GM19328 (cell line): Measurements from ENCODE around the gene TM9SF1.

ENCODE experiments used
- ATAC-seq: cut with Tn5 transposase; IDR thresholded peaks from one replicate; pipeline ENCODE4 v1.9.1; 2021; ENCODE audit warnings: mild to moderate bottlenecking, moderate library complexity; ENCODE audit not compliant: unreplicated experiment

The TM9SF1 gene

GRCh38 chr14:24198814-24199524 lies 3.7 kb upstream of the TM9SF1 start:
- ATAC-seq = no peak

DNA sequence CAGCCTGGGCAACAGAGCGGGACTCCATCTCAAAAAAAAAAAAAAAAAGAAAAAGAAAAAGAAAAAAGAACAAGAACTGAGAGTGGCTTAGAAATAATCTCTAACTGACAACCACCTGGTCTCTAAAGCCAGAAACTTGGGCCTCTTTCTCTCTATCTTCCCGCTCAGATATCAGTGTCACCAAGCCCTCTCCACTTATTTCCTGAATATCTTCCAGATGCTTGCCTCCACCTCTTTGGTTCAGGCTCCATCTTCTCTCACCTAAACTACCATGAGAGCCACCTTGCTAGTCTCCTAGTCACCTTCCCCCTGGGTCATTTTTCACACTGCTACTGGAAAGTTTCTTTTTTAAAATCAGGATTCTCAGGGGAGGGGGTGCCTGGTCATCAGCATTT lies 1.8 kb upstream of the TM9SF1 start:
- no peak for ATAC-seq

- ATAC-seq = peak; percentile 9
Observed at GRCh38 chr14:24196071-24197055, 1.1 kb upstream of the TM9SF1 start.

- no peak for ATAC-seq
Observed at GRCh38 chr14:24194873-24195185, 412 bp downstream of the TM9SF1 start.

DNA sequence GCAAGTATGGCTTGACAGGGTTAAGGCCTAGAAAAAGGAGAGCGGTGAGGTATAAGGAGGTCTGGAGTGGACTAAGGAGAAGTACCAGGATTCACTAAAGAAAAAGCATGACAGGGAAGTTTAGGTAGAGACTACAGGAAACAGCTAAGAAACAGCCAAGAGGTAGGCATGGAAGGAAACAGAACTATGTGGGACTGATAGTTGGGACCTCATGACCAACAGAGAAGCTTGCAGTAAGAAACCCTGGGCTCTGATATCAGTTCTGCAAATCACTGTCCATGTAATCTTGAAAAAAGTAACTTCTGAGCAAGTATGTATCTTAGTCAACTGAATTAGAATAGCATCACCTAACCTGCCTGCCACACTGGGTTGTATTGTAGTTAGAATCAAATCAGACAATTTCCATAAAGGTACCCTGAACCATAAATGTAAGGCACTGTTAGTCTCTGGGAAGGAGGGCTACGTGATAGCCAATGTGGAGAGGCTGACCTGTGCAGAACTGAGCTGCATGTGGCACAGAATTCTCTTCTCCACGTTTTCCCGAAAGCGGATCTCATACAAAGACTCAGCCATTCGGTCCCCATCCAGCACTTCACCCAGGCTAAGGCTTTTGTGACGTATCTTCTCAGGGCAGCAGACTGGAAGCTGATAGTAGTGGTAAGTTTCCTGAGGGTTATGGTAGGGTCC lies 912 bp downstream of the TM9SF1 start:
- ATAC-seq = no peak

GRCh38 chr14:24192933-24193332 lies 2.3 kb downstream of the TM9SF1 start:
- ATAC-seq = no peak

DNA sequence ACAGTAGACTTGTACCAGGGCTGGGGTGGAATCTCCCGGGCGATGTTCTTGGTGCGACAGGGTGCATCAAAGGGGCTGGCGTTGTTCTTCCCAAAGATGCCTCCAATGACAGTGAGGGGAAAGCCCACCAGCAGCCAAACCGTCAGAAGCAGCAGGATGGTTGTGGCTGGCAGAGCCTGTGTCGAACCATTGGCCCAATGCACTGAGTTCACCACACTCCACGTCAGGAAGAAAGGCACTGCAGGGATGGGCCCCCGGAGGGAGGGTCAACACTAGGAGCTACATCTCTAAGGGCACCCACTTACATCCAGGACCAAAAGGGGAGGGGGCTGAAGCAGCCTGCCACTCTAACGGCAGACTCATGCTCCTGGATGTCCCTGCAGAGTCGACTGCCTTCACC lies 4.8 kb downstream of the TM9SF1 start:
- no peak for ATAC-seq

- ATAC-seq = no peak
Observed at GRCh38 chr14:24189460-24189859, 5.8 kb downstream of the TM9SF1 start.

DNA sequence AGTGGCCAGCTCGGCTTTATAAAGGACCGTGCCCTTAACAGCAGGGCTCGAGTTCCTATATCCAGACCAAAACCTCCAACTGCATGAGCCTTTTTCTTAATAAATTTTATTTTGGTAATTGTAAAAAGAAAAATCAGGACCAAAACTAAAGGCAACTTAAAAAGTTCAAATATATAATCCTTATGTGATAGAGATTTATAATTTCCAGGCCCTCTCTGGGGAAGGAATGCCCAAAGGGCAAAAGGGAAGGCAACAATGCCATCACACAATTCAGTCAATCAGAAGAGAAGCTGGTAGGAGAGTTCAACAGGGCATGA lies 6.2 kb downstream of the TM9SF1 start:
- no peak for ATAC-seq

GRCh38 chr14:24188251-24189058 lies 6.8 kb downstream of the TM9SF1 start, which contains the start of gene IPO4:
Gene IPO4 (minus strand): TSS chr14:24188816. CDS start chr14:24188787, 29 bp downstream.
- peak; percentile 88 for ATAC-seq

DNA sequence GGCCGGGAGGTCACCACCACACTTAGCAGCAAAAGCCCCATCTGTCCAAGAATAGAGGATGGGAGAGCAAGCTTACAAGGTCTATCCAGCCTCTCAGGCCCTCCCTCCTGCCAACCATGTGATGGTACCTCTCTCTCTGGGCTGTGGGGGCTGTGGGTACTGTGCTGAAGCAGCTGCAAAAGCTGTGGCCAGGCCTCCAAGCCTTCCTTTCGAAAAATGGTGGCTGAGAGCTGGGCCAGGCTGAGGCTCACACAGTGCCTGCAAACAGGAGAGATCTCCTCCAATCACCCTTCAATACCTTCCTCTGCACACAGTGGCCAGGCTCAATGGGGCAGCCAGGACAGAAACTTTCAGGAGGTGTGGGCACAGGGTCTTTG lies 7.7 kb downstream of the TM9SF1 start:
- no peak for ATAC-seq

DNA sequence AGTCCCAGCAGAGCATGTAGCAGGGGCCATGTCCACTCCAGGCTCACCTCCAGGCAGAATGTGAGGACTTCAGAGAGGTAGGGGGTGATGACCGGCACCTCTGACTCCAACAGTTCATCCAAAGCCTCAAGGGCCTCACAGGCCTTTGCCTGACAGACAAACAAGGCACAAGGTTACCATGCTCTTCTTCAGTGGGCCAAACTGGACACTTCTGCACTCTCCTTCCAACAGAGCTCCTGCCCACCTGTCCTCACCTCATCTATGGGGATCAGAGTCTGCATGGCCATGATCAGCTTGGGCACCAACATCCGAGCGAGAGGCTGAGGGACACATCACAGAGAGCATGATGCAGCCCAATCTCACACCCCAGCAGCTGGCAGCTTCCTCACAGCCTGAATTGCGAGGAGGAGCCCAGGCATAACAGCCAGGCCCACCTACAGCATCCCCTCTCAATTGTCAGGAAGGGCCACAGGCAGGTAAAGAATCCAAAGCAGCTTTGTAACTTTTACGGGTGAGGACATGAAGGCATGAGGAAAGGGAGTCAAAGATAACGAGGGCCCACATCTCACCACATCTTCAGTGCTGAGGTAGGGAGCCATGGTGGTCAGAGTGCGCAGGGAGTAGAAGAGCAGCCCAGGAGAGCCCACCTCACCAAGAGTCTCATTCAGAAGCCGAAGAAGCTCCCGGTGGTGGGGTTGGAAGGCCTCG lies 8.3 kb downstream of the TM9SF1 start:
- ATAC-seq = no peak

DNA sequence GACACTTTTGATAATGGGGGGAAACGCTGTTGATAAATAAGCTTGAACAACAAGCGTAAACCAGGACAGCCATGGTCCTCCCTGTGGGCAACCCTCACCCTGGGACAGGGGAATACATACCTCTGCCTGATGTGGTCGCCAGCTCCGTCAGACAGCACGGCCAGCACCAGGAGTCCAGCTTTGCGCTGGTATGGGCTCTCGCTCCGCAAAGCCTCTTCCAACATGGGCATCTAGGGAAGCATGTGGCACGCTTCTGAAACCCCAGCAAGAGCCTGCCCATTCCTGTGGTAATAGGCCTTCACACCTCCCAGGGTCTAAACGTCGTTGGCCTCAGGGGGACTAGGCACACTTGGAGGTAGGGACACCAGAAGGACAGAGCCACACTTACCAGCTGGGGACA lies 9.5 kb downstream of the TM9SF1 start:
- no peak for ATAC-seq

GRCh38 chr14:24185026-24185425 lies 10.2 kb downstream of the TM9SF1 start:
- ATAC-seq = no peak

GRCh38 chr14:24184104-24184970 lies 10.9 kb downstream of the TM9SF1 start:
- no peak for ATAC-seq

DNA sequence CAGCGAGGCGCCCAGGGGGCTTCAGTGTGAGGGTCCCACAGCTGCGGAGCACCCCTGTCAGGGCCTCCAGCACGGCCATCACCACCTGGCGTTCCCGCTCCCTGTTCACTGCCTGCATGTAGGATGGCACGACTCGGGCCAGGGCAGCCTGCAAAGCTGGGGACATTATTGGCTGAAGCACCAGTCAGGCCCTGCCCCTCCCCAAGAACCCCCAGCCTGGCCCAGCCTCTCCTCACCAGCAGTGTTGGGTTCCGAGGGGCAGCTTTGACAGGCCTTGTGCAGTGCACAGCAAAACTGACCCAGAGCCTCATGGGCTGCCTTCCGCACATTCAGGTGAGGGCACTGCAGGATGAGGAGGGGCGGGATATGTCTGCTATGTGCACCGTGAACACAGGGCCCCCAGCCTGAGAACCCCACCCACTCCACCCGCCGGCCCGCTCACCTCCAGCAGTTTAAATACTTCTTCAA lies 12.2 kb downstream of the TM9SF1 start:
- no peak for ATAC-seq

DNA sequence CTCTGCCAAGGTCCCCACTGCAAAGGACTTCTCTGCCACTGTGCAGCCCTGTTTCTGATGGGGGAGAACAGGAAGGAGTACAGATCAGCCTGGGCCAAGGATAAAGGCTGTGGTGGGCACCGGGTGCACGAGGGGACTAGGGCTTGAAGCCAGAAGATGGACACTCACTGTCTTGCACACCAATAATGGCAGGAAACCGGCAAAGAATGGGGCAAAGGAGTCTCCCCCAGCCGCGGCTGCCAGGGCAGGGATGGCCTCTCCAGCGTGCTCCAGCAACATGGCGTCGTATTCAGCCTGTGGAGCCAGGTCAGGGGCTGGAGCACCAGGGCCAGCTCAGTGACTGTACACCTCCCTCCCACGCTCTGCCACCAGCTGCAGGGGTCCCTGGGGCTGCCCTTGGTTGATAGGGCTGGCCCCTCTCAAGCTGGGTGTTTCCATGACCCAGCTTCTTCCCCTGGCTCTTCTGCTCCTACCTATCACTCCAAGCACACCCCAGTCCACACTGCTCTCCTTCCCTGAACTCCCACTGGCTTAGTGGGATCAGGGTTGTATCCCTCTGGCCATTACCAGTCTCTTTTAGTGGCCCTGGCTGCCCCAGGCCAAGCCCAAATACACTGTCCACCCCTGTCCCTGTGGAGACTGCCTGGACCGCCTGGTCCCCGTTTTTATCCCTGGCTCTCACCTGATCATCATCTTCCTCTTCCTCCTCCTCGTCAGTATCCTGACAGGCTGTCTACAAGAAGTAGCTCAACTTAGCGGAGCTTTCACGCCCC lies 12.9 kb downstream of the TM9SF1 start:
- ATAC-seq = no peak

- ATAC-seq = no peak
Observed at GRCh38 chr14:24181371-24182077, 13.7 kb downstream of the TM9SF1 start.
